ENCODE results near the gene REXO1. TPM values are rescaled to one million over a fixed set of nuclear protein-coding genes. Genes with fewer than 3 reads are reported as not detected.

Gene REXO1
- total and polyA plus RNA-seq, 2 of the 13 experiments (the other 11 are each of a cell fraction or from before 2014, with no cell fraction given) = 5.0 to 11.2 TPM

- TF ChIP-seq MAZ (IDR thresholded peaks at IDR 0.05; ENCODE audit: borderline replicate concordance, low read depth, low read length) (no peak), MAZ (CRISPR knock-in tag; IDR thresholded peaks at IDR 0.05; ENCODE audit: low read depth) (no peak), GZF1 (CRISPR knock-in tag; IDR thresholded peaks at IDR 0.05) (no peak), SUZ12 (IDR thresholded peaks at IDR 0.05; ENCODE audit: low read depth, low read length) (no peak), LCORL (IDR thresholded peaks at IDR 0.05) (no peak), LCORL (CRISPR knock-in tag; IDR thresholded peaks at IDR 0.05) (peak; percentile 51; the same call in 1 of the 2 replicates), HOXD1 (CRISPR knock-in tag; IDR thresholded peaks at IDR 0.05) (no peak), ZNF264 (CRISPR knock-in tag; IDR thresholded peaks at IDR 0.05) (no peak), ATAD3A (CRISPR knock-in tag; IDR thresholded peaks at IDR 0.05) (no peak), ZNF143 (CRISPR knock-in tag; IDR thresholded peaks at IDR 0.05) (no peak), WIZ (CRISPR knock-in tag; IDR thresholded peaks at IDR 0.05) (no peak), KDM1A (CRISPR knock-in tag; IDR thresholded peaks at IDR 0.05) (no peak), ZNF768 (CRISPR knock-in tag; IDR thresholded peaks at IDR 0.05) (no peak), PTBP1 (IDR thresholded peaks at IDR 0.05; ENCODE audit: low read depth, low read length, poor library complexity, severe bottlenecking) (no peak), ZNF12 (CRISPR knock-in tag; IDR thresholded peaks at IDR 0.05) (no peak), BCL6 (CRISPR knock-in tag; IDR thresholded peaks at IDR 0.05) (no peak), SRSF9 (IDR thresholded peaks at IDR 0.05; ENCODE audit: borderline replicate concordance, insufficient read depth, low read depth, low read length, poor library complexity, severe bottlenecking) (no peak), ZNF605 (CRISPR knock-in tag; IDR thresholded peaks at IDR 0.05) (peak; percentile 36; the same call in 1 of the 2 replicates), ZNF780A (CRISPR knock-in tag; IDR thresholded peaks at IDR 0.05) (no peak), ARNT (IDR thresholded peaks at IDR 0.05) (no peak), ZNF766 (CRISPR knock-in tag; IDR thresholded peaks at IDR 0.05; ENCODE audit: borderline replicate concordance) (no peak), CAMTA2 (CRISPR knock-in tag; IDR thresholded peaks at IDR 0.05; ENCODE audit: borderline replicate concordance) (no peak), ZNF414 (CRISPR knock-in tag; IDR thresholded peaks at IDR 0.05) (0 out of 2 replicates have a peak, but pooled peaks have one; percentile 56), ZFP90 (CRISPR knock-in tag; IDR thresholded peaks at IDR 0.05; ENCODE audit: borderline replicate concordance) (no peak), DMAP1 (CRISPR knock-in tag; IDR thresholded peaks at IDR 0.05) (no peak; the same call in 1 of the 2 replicates), CBX2 (IDR thresholded peaks at IDR 0.05; ENCODE audit: low read depth, low read length) (no peak), CBX2 (CRISPR knock-in tag; IDR thresholded peaks at IDR 0.05; ENCODE audit: low read depth) (no peak)
- TF ChIP-seq, protein P1, sequence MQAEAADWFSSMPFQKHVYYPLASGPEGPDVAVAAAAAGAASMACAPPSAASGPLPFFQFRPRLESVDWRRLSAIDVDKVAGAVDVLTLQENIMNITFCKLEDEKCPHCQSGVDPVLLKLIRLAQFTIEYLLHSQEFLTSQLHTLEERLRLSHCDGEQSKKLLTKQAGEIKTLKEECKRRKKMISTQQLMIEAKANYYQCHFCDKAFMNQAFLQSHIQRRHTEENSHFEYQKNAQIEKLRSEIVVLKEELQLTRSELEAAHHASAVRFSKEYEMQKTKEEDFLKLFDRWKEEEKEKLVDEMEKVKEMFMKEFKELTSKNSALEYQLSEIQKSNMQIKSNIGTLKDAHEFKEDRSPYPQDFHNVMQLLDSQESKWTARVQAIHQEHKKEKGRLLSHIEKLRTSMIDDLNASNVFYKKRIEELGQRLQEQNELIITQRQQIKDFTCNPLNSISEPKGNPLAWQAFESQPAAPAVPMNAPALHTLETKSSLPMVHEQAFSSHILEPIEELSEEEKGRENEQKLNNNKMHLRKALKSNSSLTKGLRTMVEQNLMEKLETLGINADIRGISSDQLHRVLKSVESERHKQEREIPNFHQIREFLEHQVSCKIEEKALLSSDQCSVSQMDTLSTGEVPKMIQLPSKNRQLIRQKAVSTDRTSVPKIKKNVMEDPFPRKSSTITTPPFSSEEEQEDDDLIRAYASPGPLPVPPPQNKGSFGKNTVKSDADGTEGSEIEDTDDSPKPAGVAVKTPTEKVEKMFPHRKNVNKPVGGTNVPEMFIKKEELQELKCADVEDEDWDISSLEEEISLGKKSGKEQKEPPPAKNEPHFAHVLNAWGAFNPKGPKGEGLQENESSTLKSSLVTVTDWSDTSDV (CRISPR knock-in tag; IDR thresholded peaks at IDR 0.05) = no peak; the same call in 1 of the 2 replicates
- TF ChIP-seq, protein P2, sequence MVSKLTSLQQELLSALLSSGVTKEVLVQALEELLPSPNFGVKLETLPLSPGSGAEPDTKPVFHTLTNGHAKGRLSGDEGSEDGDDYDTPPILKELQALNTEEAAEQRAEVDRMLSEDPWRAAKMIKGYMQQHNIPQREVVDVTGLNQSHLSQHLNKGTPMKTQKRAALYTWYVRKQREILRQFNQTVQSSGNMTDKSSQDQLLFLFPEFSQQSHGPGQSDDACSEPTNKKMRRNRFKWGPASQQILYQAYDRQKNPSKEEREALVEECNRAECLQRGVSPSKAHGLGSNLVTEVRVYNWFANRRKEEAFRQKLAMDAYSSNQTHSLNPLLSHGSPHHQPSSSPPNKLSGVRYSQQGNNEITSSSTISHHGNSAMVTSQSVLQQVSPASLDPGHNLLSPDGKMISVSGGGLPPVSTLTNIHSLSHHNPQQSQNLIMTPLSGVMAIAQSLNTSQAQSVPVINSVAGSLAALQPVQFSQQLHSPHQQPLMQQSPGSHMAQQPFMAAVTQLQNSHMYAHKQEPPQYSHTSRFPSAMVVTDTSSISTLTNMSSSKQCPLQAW (CRISPR knock-in tag; IDR thresholded peaks at IDR 0.05) = no peak
These were observed 8.4 kb downstream of the REXO1 start (continued) for GRCh38 chr19:1839658-1840540.

Data from HepG2 (cell line).